Liver (tissue), 9 donors: ENCODE measurements around the gene IQCC. TPM values are rescaled to one million over a fixed set of nuclear protein-coding genes. Genes with fewer than 3 reads are reported as not detected.

Experiments used
- DNase-seq: peaks from one replicate; pipeline ENCODE4 v3.0.0-alpha.2; 2017; ENCODE audit warnings: low spot score
- H3K27ac ChIP-seq, 2 donors: one replicate each; pipeline ENCODE4 v1.7.0; 2013; ENCODE audit warnings: inconsistent platforms in 2 of 2, low read length in 2 of 2, control low read depth in 1 of 2, low read depth in 1 of 2, mild to moderate bottlenecking in 1 of 2
- H3K27me3 ChIP-seq, 4 donors: one replicate each; pipeline versions ENCODE4 v1.6.1 to v1.7.0; 2013; ENCODE audit warnings: low read length in 3 of 4, inconsistent platforms in 1 of 4, mild to moderate bottlenecking in 1 of 4, moderate library complexity in 1 of 4; ENCODE audit not compliant: control insufficient read depth in 4 of 4, insufficient read depth in 4 of 4
- H3K36me3 ChIP-seq, 4 donors: one replicate each; pipeline versions ENCODE4 v1.6.1 to v1.7.0; 2013; ENCODE audit warnings: low read length in 3 of 4, mild to moderate bottlenecking in 3 of 4, low read depth in 1 of 4, moderate library complexity in 1 of 4; ENCODE audit not compliant: control insufficient read depth in 4 of 4, insufficient read depth in 3 of 4
- H3K4me1 ChIP-seq, 4 donors: one replicate each; pipeline versions ENCODE4 v1.6.1 to v1.7.0; 2013; ENCODE audit warnings: low read length in 3 of 4, mild to moderate bottlenecking in 3 of 4, moderate library complexity in 1 of 4; ENCODE audit not compliant: control insufficient read depth in 4 of 4, insufficient read depth in 4 of 4
- H3K4me3 ChIP-seq, 3 donors: one replicate each; pipeline versions ENCODE4 v1.6.1 to v1.7.0; 2013; ENCODE audit warnings: low read length in 3 of 3, control low read depth in 1 of 3, low read depth in 1 of 3, mild to moderate bottlenecking in 1 of 3
- H3K9ac ChIP-seq, 2 donors: one replicate each; pipeline ENCODE4 v1.7.0; 2013; ENCODE audit warnings: low read length in 2 of 2, mild to moderate bottlenecking in 2 of 2, moderate library complexity in 2 of 2, control low read depth in 1 of 2, low read depth in 1 of 2
- H3K9me3 ChIP-seq, 4 donors: one replicate each; pipeline versions ENCODE4 v1.6.1 to v1.7.0; 2013; ENCODE audit warnings: low read length in 3 of 4; ENCODE audit not compliant: control insufficient read depth in 4 of 4
- EGR1 ChIP-seq, 2 donors: IDR thresholded peaks; 2 replicates each; pipeline ENCODE4 v1.6.1; 2016 to 2018; ENCODE audit warnings: antibody characterized with exemption in 2 of 2, low read depth in 2 of 2
- FOXA1 ChIP-seq: IDR thresholded peaks from 2 replicates; pipeline ENCODE4 v1.6.1; 2016; ENCODE audit warnings: antibody characterized with exemption
- FOXA2 ChIP-seq: IDR thresholded peaks from 2 replicates; pipeline ENCODE4 v1.6.1; 2016; ENCODE audit warnings: antibody characterized with exemption
- GABPA ChIP-seq, 2 donors: IDR thresholded peaks in 1 of 2; conservative IDR thresholded peaks in 1 of 2; 2 replicates each; pipeline ENCODE4 v1.6.1; 2016; ENCODE audit warnings: antibody characterized with exemption in 2 of 2, mild to moderate bottlenecking in 1 of 2, moderate library complexity in 1 of 2
- HNF4A ChIP-seq, 2 donors: conservative IDR thresholded peaks; 2 replicates each; pipeline ENCODE4 v1.6.1; 2016; ENCODE audit warnings: antibody characterized with exemption in 2 of 2, mild to moderate bottlenecking in 2 of 2
- HNF4G ChIP-seq: IDR thresholded peaks from 2 replicates; pipeline ENCODE4 v1.6.1; 2016; ENCODE audit warnings: antibody characterized with exemption
- NR2F2 ChIP-seq: IDR thresholded peaks from 2 replicates; pipeline ENCODE4 v1.6.1; 2016; ENCODE audit warnings: antibody characterized with exemption
- RAD21 ChIP-seq, 2 donors: IDR thresholded peaks; 2 replicates each; pipeline ENCODE4 v1.6.1; 2016; ENCODE audit warnings: antibody characterized with exemption in 2 of 2, mild to moderate bottlenecking in 2 of 2
- RXRA ChIP-seq, 2 donors: IDR thresholded peaks; 2 replicates each; pipeline ENCODE4 v1.6.1; 2017 to 2018; ENCODE audit warnings: antibody characterized with exemption in 2 of 2, mild to moderate bottlenecking in 1 of 2
- SP1 ChIP-seq: IDR thresholded peaks from 2 replicates; pipeline ENCODE4 v1.6.1; 2018; ENCODE audit warnings: antibody characterized with exemption, mild to moderate bottlenecking
- TAF1 ChIP-seq: conservative IDR thresholded peaks from 2 replicates; pipeline ENCODE4 v1.6.1; 2016; ENCODE audit warnings: antibody characterized with exemption, mild to moderate bottlenecking
- YY1 ChIP-seq: IDR thresholded peaks from 2 replicates; pipeline ENCODE4 v1.6.1; 2016; ENCODE audit warnings: antibody characterized with exemption, mild to moderate bottlenecking
- WGBS: extraction: QIAGEN DNeasy Blood & Tissue Kit; methylation state at CpG from one replicate; pipeline ENCODE4 v1.1.7; 2013; 5-methylcytosine and 5-hydroxymethylcytosine counted together
- polyA plus RNA-seq, 2 donors: library from polyadenylated mRNA; stranded (reverse) in 1 of 2; unstranded in 1 of 2; fragments of 200-250 nt in 1 of 2; fragments of >200 nt in 1 of 2; fragmentation: Nextera tagmentation in 1 of 2; extraction: Ambion mirVana in 1 of 2; gene quantifications; one replicate each; pipeline versions ENCODE4 v1.2.1 to v1.2.3, GENCODE V29; 2013 to 2015
- total RNA-seq, 2 donors: library from RNA; depleted of rRNA; stranded (reverse); fragments of >200 nt; gene quantifications; one replicate each; pipeline ENCODE4 v1.2.3, GENCODE V29; 2014
- TF ChIP-seq, protein P1 (sequence below): IDR thresholded peaks from 2 replicates; pipeline ENCODE4 v1.6.1; 2016; ENCODE audit warnings: antibody characterized with exemption
- TF ChIP-seq, protein P2 (sequence below): fragments of 150-350 bp; IDR thresholded peaks from 2 replicates; pipeline ENCODE4 v1.5.1; 2017; ENCODE audit warnings: improper control_type of control experiment, low read depth, low read length; ENCODE audit not compliant: missing input control
- TF ChIP-seq, protein P3 (sequence below): IDR thresholded peaks from 2 replicates; pipeline ENCODE4 v1.6.1; 2016; ENCODE audit warnings: antibody characterized with exemption
- TF ChIP-seq, protein P4 (sequence below): IDR thresholded peaks from 2 replicates; pipeline ENCODE4 v1.6.1; 2016; ENCODE audit warnings: antibody characterized with exemption, mild to moderate bottlenecking
- TF ChIP-seq, protein P5 (sequence below): IDR thresholded peaks from 2 replicates; pipeline ENCODE4 v1.6.1; 2016; ENCODE audit warnings: antibody characterized with exemption
- donor health status: healthy.
- donor health status: healthy.
- donor health status: healthy.
- donor health status: healthy.
- donor health status: healthy.

IQCC gene
- total and polyA plus RNA-seq, 4 donors, result 0.42 to 2.3 (median 0.61) TPM

DNA sequence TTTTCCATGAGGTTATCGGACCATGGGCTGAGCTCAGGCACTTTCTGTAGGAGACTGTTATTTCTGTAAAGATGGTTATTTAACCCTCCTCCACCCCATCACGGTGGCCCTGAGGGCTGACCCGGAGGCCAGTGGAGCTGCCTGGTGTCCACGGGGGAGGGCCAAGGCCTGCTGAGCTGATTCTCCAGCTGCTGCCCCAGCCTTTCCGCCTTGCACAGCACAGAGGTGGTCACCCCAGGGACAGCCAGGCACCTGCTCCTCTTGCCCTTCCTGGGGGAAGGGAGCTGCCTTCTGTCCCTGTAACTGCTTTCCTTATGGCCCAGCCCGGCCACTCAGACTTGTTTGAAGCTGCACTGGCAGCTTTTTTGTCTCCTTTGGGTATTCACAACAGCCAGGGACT lies 7.6 kb upstream of the IQCC start:
- TF ChIP-seq HNF4A (conservative IDR thresholded peaks at IDR 0.05), result no peak
- TF ChIP-seq YY1, result no peak
- no peak for TF ChIP-seq GABPA (IDR thresholded peaks at IDR 0.05 in 1 of 2, conservative IDR thresholded peaks at IDR 0.05 in 1 of 2)
- TF ChIP-seq, protein P1, sequence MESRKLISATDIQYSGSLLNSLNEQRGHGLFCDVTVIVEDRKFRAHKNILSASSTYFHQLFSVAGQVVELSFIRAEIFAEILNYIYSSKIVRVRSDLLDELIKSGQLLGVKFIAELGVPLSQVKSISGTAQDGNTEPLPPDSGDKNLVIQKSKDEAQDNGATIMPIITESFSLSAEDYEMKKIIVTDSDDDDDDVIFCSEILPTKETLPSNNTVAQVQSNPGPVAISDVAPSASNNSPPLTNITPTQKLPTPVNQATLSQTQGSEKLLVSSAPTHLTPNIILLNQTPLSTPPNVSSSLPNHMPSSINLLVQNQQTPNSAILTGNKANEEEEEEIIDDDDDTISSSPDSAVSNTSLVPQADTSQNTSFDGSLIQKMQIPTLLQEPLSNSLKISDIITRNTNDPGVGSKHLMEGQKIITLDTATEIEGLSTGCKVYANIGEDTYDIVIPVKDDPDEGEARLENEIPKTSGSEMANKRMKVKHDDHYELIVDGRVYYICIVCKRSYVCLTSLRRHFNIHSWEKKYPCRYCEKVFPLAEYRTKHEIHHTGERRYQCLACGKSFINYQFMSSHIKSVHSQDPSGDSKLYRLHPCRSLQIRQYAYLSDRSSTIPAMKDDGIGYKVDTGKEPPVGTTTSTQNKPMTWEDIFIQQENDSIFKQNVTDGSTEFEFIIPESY, result no peak
- no peak for TF ChIP-seq RXRA (IDR thresholded peaks at IDR 0.05)
- TF ChIP-seq, protein P2, sequence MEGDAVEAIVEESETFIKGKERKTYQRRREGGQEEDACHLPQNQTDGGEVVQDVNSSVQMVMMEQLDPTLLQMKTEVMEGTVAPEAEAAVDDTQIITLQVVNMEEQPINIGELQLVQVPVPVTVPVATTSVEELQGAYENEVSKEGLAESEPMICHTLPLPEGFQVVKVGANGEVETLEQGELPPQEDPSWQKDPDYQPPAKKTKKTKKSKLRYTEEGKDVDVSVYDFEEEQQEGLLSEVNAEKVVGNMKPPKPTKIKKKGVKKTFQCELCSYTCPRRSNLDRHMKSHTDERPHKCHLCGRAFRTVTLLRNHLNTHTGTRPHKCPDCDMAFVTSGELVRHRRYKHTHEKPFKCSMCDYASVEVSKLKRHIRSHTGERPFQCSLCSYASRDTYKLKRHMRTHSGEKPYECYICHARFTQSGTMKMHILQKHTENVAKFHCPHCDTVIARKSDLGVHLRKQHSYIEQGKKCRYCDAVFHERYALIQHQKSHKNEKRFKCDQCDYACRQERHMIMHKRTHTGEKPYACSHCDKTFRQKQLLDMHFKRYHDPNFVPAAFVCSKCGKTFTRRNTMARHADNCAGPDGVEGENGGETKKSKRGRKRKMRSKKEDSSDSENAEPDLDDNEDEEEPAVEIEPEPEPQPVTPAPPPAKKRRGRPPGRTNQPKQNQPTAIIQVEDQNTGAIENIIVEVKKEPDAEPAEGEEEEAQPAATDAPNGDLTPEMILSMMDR, result no peak
- TF ChIP-seq SP1, result no peak
- TF ChIP-seq RAD21 (IDR thresholded peaks at IDR 0.05), result no peak
- TF ChIP-seq, protein P3, sequence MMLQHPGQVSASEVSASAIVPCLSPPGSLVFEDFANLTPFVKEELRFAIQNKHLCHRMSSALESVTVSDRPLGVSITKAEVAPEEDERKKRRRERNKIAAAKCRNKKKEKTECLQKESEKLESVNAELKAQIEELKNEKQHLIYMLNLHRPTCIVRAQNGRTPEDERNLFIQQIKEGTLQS, result no peak
- no peak overlapping the region for H3K9ac ChIP-seq
- peaks cover 13 to 46% (median 34%) of the 10 kb centered on the region in 4 donors for H3K36me3 ChIP-seq
- DNase-seq, result no peak
- peaks cover 0 to 34% (median 20%) of the 10 kb centered on the region in 4 donors for H3K4me1 ChIP-seq
- no peaks in the 10 kb centered on the region for H3K27me3 ChIP-seq
- WGBS, result 81% methylated on average over 6 of the region's 6 CpGs
- no peaks in the 10 kb centered on the region for H3K9me3 ChIP-seq
- H3K27ac ChIP-seq, result no peak overlapping the region
- H3K4me3 ChIP-seq, result no peak overlapping the region

DNA sequence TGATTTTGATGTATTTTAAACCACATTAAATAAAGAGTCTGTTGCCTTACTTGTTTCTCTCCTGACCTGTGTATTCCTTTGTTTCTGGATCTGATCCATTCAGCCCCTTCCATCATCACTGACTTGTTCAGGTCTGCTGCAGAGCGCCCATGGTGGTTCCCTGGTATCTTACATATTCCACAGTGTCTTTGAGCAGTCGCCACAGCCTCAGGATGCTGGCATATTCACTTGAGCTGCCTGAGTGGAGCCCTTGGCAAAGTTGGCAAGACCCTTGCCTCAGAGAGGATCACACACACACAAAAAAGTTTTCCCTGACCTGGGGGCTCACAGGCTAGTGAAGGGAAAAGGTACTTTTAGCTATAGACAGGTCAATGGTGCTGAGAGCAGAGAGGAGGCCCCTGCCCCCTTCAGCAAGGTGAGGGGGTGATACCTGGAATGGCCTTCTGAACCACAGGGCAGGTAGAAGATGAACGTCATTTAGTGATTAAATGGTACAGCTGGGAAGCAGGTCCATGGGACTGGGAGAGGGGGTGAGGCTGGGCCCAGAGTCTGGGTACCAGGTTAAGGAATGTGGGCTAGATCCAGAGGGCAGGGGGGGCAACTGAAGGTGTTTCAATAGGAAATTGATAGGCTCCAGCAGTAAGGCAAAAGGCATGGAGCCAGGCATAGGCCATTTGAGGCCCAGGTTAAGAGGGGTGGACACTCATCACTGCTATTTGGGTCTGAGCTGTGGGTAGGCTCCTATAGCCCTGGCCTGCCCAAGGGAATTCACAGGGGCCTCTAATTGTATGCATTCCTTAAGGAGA lies 7.0 kb upstream of the IQCC start:
- H3K4me1 ChIP-seq, result peaks cover 0 to 34% (median 20%) of the 10 kb centered on the region in 4 donors
- 91% methylated on average over 3 of the region's 3 CpGs for WGBS
- no peak overlapping the region for H3K27ac ChIP-seq
- no peak for DNase-seq
- H3K36me3 ChIP-seq, result peaks cover 10 to 40% (median 31%) of the 10 kb centered on the region in 4 donors
- H3K9me3 ChIP-seq, result no peaks in the 10 kb centered on the region
- H3K27me3 ChIP-seq, result no peaks in the 10 kb centered on the region
- no peak overlapping the region for H3K9ac ChIP-seq
- H3K4me3 ChIP-seq, result no peak overlapping the region
- TF ChIP-seq HNF4A (conservative IDR thresholded peaks at IDR 0.05) (no peak), NR2F2 (no peak), SP1 (no peak), GABPA (IDR thresholded peaks at IDR 0.05 in 1 of 2, conservative IDR thresholded peaks at IDR 0.05 in 1 of 2) (no peak), EGR1 (IDR thresholded peaks at IDR 0.05; ENCODE audit: low read depth in 2 of 2) (no peak), RXRA (IDR thresholded peaks at IDR 0.05) (no peak), FOXA2 (no peak), FOXA1 (no peak), YY1 (no peak), HNF4G (no peak), TAF1 (no peak), RAD21 (IDR thresholded peaks at IDR 0.05) (no peak)
- TF ChIP-seq, protein P2, result no peak
- TF ChIP-seq, protein P4, sequence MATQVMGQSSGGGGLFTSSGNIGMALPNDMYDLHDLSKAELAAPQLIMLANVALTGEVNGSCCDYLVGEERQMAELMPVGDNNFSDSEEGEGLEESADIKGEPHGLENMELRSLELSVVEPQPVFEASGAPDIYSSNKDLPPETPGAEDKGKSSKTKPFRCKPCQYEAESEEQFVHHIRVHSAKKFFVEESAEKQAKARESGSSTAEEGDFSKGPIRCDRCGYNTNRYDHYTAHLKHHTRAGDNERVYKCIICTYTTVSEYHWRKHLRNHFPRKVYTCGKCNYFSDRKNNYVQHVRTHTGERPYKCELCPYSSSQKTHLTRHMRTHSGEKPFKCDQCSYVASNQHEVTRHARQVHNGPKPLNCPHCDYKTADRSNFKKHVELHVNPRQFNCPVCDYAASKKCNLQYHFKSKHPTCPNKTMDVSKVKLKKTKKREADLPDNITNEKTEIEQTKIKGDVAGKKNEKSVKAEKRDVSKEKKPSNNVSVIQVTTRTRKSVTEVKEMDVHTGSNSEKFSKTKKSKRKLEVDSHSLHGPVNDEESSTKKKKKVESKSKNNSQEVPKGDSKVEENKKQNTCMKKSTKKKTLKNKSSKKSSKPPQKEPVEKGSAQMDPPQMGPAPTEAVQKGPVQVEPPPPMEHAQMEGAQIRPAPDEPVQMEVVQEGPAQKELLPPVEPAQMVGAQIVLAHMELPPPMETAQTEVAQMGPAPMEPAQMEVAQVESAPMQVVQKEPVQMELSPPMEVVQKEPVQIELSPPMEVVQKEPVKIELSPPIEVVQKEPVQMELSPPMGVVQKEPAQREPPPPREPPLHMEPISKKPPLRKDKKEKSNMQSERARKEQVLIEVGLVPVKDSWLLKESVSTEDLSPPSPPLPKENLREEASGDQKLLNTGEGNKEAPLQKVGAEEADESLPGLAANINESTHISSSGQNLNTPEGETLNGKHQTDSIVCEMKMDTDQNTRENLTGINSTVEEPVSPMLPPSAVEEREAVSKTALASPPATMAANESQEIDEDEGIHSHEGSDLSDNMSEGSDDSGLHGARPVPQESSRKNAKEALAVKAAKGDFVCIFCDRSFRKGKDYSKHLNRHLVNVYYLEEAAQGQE, result no peak
- TF ChIP-seq, protein P5, sequence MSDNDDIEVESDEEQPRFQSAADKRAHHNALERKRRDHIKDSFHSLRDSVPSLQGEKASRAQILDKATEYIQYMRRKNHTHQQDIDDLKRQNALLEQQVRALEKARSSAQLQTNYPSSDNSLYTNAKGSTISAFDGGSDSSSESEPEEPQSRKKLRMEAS, result no peak
- TF ChIP-seq, protein P3, result no peak
- TF ChIP-seq, protein P1, result no peak
